Esophagus muscularis mucosa (tissue), 4 donors: ENCODE measurements around the gene CERCAM. TPM values are rescaled to one million over a fixed set of nuclear protein-coding genes. Genes with fewer than 3 reads are reported as not detected.

ENCODE experiments used
- DNase-seq: peaks from one replicate; pipeline ENCODE4 v3.0.0-alpha.2; 2017; ENCODE audit errors: extremely low spot score
- H3K27ac ChIP-seq, 4 donors: fragments of 200-600 bp; sonication (generic); replicated peaks in 1 of 4; 1 replicate in 3 of 4; 2 replicates in 1 of 4; pipeline ENCODE4 v1.5.1; 2016 to 2019; ENCODE audit warnings: mild to moderate bottlenecking in 1 of 4
- H3K27me3 ChIP-seq, 4 donors: fragments of 200-600 bp; sonication (generic); one replicate each; pipeline versions ENCODE4 v1.5.1 to v1.6.0; 2016 to 2019
- H3K36me3 ChIP-seq, 4 donors: fragments of 200-600 bp; sonication (generic); one replicate each; pipeline ENCODE4 v1.5.1; 2016 to 2019
- H3K4me1 ChIP-seq, 4 donors: fragments of 200-600 bp; sonication (generic); one replicate each; pipeline ENCODE4 v1.5.1; 2016 to 2019
- H3K4me3 ChIP-seq, 4 donors: fragments of 200-600 bp; sonication (generic); 1 replicate in 2 of 4; 2 replicates in 2 of 4; pipeline ENCODE4 v1.5.1; 2016 to 2019; ENCODE audit warnings: mild to moderate bottlenecking in 4 of 4, moderate library complexity in 1 of 4
- H3K9me3 ChIP-seq, 4 donors: fragments of 200-600 bp; sonication (generic); 1 replicate in 3 of 4; 2 replicates in 1 of 4; pipeline ENCODE4 v1.5.1; 2016 to 2019
- EP300 ChIP-seq: sonication (generic); formaldehyde crosslinking; IDR thresholded peaks from one replicate; pipeline ENCODE4 v1.6.1; 2017; ENCODE audit warnings: antibody characterized with exemption
- POLR2A ChIP-seq: fragments of 450-650 bp; IDR thresholded peaks from one replicate; pipeline ENCODE4 v1.6.1; 2017; ENCODE audit warnings: antibody characterized with exemption, moderate library complexity, mild to moderate bottlenecking, low read depth
- POLR2AphosphoS5 ChIP-seq, 2 donors: sonication (generic); formaldehyde crosslinking; IDR thresholded peaks; one replicate each; pipeline ENCODE4 v1.6.1; 2017; ENCODE audit warnings: antibody characterized with exemption in 2 of 2
- WGBS: methylation state at CpG from one replicate; pipeline ENCODE4 v1.1.5; 2018; 5-methylcytosine and 5-hydroxymethylcytosine counted together
- intact Hi-C: fragments of 100-400 bp; cut with DNase I; formaldehyde crosslinking; loops from one replicate; pipeline ENCODE4 v1.15.1; 2023
- total RNA-seq, 4 donors: library from RNA; depleted of rRNA; stranded (reverse); fragments of >200 nt; gene quantifications; one replicate each; pipeline versions ENCODE4 v1.1.0 to v1.2.1, GENCODE V29; 2016
- TF ChIP-seq, protein P1 (sequence below), 3 experiments: fragments of 200-600 bp in 2 of 3; fragments of 450-650 bp in 1 of 3; sonication (generic) in 2 of 3; IDR thresholded peaks; one replicate each; pipeline ENCODE4 v1.5.1; 2017 to 2019; ENCODE audit warnings: antibody characterized with exemption in 3 of 3, mild to moderate bottlenecking in 2 of 3, moderate library complexity in 1 of 3

The CERCAM gene
- total RNA-seq, 4 donors from 2014 or later = 21.7 to 31.0 (median 27.5) TPM

DNA sequence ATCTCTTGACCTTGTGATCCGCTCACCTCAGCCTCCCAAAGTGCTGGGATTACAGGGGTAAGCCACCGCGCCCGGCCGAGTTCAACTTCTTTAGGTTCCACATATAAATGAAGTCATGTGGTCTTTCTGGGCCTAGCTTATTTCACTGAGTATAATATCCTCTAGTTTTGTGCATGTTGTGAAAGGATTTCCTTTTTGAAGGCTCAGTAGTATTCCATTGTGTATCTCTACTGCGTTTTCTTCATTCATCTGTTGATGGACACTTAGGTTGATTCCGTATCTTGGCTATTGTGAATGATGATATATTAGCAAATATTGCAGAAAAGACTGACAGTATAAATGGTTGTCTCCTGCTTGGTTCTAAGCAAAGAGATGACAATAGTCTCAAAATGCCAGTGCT lies 55.2 kb downstream of the CERCAM start:
- DNase-seq = no peak
- WGBS = 98% methylated on average over 7 of the region's 7 CpGs
- intact Hi-C loops = no loop called here
- Histone ChIP-seq H3K27ac (no peak overlapping the region), H3K9me3 (no peaks in the 10 kb centered on the region), H3K27me3 (no peaks in the 10 kb centered on the region), H3K36me3 (peaks cover 29 to 93% (median 63%) of the 10 kb centered on the region in 4 donors), H3K4me1 (no peaks in the 10 kb centered on the region), H3K4me3 (no peak overlapping the region)
- no peak for TF ChIP-seq EP300
- TF ChIP-seq POLR2AphosphoS5 (IDR thresholded peaks at IDR 0.05) = no peak
- TF ChIP-seq, protein P1, sequence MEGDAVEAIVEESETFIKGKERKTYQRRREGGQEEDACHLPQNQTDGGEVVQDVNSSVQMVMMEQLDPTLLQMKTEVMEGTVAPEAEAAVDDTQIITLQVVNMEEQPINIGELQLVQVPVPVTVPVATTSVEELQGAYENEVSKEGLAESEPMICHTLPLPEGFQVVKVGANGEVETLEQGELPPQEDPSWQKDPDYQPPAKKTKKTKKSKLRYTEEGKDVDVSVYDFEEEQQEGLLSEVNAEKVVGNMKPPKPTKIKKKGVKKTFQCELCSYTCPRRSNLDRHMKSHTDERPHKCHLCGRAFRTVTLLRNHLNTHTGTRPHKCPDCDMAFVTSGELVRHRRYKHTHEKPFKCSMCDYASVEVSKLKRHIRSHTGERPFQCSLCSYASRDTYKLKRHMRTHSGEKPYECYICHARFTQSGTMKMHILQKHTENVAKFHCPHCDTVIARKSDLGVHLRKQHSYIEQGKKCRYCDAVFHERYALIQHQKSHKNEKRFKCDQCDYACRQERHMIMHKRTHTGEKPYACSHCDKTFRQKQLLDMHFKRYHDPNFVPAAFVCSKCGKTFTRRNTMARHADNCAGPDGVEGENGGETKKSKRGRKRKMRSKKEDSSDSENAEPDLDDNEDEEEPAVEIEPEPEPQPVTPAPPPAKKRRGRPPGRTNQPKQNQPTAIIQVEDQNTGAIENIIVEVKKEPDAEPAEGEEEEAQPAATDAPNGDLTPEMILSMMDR (IDR thresholded peaks at IDR 0.05) = no peak
- no peak for TF ChIP-seq POLR2A

DNA sequence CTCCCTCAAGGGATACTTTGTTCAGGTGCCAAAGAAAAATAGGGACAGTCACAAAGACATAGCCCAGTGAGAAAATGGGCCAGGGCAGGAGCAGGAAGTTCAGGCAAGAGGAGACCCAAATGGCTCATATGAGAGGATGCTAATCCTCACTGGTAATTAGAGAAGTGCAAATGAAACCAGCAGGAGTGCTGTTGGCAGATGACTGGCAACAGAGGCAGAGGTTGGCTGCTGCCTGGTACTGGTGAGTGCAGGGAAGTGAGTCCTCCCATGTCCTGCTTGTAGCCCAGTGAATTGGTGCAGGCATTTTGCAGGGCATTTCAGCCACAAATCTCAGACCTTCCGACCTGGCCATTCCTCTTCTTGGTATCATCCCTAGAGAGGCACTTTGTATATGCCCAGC lies 58.6 kb downstream of the CERCAM start:
- no peaks in the 10 kb centered on the region for H3K4me1 ChIP-seq
- DNase-seq = no peak
- 78% methylated on average over 1 of the region's 1 CpG for WGBS
- no peaks in the 10 kb centered on the region for H3K9me3 ChIP-seq
- no peak overlapping the region for H3K4me3 ChIP-seq
- no peak overlapping the region for H3K27ac ChIP-seq
- peaks cover 38 to 100% (median 83%) of the 10 kb centered on the region in 4 donors for H3K36me3 ChIP-seq
- H3K27me3 ChIP-seq = no peaks in the 10 kb centered on the region
- intact Hi-C loops = no loop called here
- TF ChIP-seq EP300 (no peak), POLR2A (no peak), POLR2AphosphoS5 (IDR thresholded peaks at IDR 0.05) (no peak)
- TF ChIP-seq, protein P1 (IDR thresholded peaks at IDR 0.05) = no peak

DNA sequence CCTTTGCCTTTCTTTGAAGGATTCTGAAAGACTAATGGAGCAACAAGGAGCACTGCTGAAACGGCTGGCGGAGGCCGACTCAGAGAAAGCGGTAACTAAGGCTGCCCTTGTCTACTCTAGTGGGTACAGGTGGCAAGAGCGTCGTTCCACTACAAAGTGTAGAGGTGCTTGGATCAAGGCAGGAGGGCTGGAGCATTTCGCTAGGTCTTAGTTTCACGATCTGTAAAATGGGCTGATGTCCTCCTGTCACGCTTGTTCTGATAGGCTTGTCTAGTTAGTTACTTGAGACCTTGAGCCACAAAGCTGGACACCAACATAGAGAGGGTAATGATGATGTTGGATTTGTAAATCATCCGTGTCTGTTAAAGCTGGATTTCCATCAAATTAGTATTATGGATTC lies 60.9 kb downstream of the CERCAM start:
- 97% methylated on average over 10 of the region's 10 CpGs for WGBS
- intact Hi-C loops = no loop called here

DNA sequence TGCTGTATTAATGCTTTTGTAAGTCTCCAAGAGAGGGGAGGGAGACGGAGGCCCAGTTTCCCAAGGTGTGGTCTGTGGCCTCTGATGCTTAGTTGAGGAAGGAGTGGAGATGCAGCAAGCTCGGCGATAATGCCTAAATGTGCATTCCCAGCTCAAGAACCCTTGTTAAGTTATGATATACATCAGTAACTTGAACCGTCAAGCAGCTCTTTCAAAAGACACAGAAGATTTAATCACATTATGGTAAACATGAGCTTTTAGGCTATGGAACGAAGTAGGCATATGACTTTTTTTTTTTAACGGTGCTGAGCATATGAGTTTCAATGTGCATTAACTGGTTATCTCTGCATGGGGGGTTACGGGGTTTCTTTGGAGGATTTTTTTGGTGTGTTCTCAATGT lies 61.5 kb downstream of the CERCAM start:
- DNase-seq = no peak
- H3K4me3 ChIP-seq = no peak overlapping the region
- H3K27ac ChIP-seq = no peak overlapping the region
- 97% methylated on average over 7 of the region's 7 CpGs for WGBS
- intact Hi-C loops = no loop called here
- no peaks in the 10 kb centered on the region for H3K4me1 ChIP-seq
- H3K36me3 ChIP-seq = peaks cover 44 to 100% (median 94%) of the 10 kb centered on the region in 4 donors
- TF ChIP-seq, protein P1 (IDR thresholded peaks at IDR 0.05) = no peak
- TF ChIP-seq POLR2A (no peak), EP300 (no peak), POLR2AphosphoS5 (IDR thresholded peaks at IDR 0.05) (no peak)
- H3K9me3 ChIP-seq = no peaks in the 10 kb centered on the region
- no peaks in the 10 kb centered on the region for H3K27me3 ChIP-seq

More for the DNA sequence above, 60.9 kb downstream of the CERCAM start:
- no peaks in the 10 kb centered on the region for H3K9me3 ChIP-seq
- no peak for DNase-seq
- H3K4me1 ChIP-seq = no peaks in the 10 kb centered on the region
- H3K4me3 ChIP-seq = no peak overlapping the region
- no peaks in the 10 kb centered on the region for H3K27me3 ChIP-seq
- peaks cover 44 to 100% (median 89%) of the 10 kb centered on the region in 4 donors for H3K36me3 ChIP-seq
- no peak overlapping the region for H3K27ac ChIP-seq
- TF ChIP-seq, protein P1 (IDR thresholded peaks at IDR 0.05) = no peak
- no peak for TF ChIP-seq EP300
- no peak for TF ChIP-seq POLR2A
